Keratinocyte (primary cell): ENCODE measurements around the gene SH3PXD2B.

Experiments used
- CTCF ChIP-seq, 3 experiments: IDR thresholded peaks in 1 of 3; conservative IDR thresholded peaks in 1 of 3; optimal IDR thresholded peaks in 1 of 3; 2 replicates in 2 of 3; 3 replicates in 1 of 3; pipeline versions ENCODE3 to v1.5.1; 2011; ENCODE audit warnings: low read length in 3 of 3, mild to moderate bottlenecking in 3 of 3, moderate library complexity in 2 of 3, control low read depth in 1 of 3, inconsistent platforms in 1 of 3; ENCODE audit not compliant: insufficient read depth in 2 of 3; ENCODE audit errors: extremely low read depth in 1 of 3
- EZH2 ChIP-seq: IDR thresholded peaks from one replicate; pipeline ENCODE4 v1.6.1; 2012; ENCODE audit warnings: inconsistent platforms, mild to moderate bottlenecking, low read length, moderate library complexity

GRCh38 chr5:172336264-172336663, 118.1 kb downstream of the SH3PXD2B start:
- TF ChIP-seq CTCF (optimal IDR thresholded peaks at IDR 0.05 in 1 of 3, IDR thresholded peaks at IDR 0.05 in 1 of 3, conservative IDR thresholded peaks at IDR 0.05 in 1 of 3; ENCODE audit: extremely low read depth in 1 of 3, insufficient read depth in 2 of 3, low read length in 3 of 3) (no peak), EZH2 (no peak)
